HG02840 (cell line): ENCODE measurements around the gene INTS13.
A peak's percentile ranks its signal among the peaks of the same experiment; 100 is the strongest.
"Not testable (repeated sequence)": the region's sequence is repeated elsewhere in the genome, so short reads cannot be mapped to it uniquely, and the experiment has no call there.

Experiments used
- ATAC-seq: cut with Tn5 transposase; IDR thresholded peaks from one replicate; pipeline ENCODE4 v1.9.1; 2021; ENCODE audit warnings: mild to moderate bottlenecking, moderate library complexity, moderate number of reproducible peaks; ENCODE audit not compliant: unreplicated experiment, low FRiP score

INTS13 gene

DNA sequence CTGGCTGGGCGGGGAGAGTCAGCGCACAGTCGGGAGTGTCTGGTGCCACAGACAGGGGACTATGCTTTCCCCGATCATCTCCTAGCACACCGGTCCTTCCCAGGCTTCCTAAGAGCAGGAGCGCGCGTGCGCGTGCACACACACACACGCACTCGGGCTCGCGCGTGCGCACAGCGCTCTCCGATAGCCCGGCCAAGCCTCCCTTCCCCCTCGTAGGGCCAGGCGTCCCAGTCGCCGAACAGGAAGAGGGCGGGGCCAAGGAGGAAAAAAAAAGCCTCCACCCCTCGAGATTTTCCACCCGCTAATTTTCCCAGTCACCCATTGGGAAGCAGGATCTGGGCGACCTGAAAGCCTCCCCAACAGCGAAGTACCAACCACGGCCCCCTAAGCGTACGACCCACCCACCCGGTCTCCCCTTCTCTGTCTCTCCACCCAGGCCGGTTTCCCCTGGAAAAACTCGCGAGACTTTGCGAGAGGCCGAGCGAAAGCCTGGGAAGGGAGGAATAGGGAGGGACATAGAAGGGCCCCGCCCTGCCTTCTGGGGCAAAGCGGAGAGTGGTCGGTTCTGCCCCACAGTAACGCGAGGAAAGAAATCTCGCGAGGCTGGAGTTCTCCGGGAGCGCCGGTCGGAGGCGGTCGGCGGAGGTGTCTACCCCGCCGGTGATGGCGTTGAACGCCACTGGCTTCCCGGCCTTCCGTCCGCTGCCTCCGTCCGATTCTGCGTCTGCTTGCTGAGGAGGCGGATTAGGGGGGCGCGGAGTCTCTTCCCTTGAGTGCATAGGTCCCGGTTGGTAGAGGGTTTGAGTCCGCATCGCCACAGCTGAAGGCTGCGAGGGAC, at the start of gene INTS13, which contains the start of gene FGFR1OP2:
TSS of gene INTS13 (minus strand) at position 119 of the 838 bp plus-strand sequence. CDS start 1,178 bp downstream, outside the sequence.
TSS of gene FGFR1OP2 (plus strand) at position 608 of the 838 bp plus-strand sequence. CDS start 15,689 bp downstream, outside the sequence.
- ATAC-seq = peak; percentile 85

DNA sequence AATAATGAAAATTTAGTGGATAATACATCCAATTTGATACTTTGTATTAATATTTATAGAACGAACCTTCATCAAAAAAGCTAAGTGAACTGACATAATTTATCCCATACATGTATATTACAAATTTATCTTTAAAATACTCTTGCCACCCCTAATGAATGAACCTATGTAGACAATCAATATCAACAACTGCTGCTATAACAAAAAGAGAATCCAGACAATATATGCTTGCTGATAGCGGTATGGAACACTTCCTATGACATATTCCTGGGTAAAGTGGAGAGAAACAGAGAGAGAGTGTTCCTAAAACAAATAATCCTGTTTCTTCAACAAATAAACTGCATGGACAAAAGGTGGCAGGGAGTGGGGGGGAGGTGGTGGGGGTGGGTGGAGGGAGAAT, 45.1 kb upstream of the INTS13 start:
- no peak for ATAC-seq

DNA sequence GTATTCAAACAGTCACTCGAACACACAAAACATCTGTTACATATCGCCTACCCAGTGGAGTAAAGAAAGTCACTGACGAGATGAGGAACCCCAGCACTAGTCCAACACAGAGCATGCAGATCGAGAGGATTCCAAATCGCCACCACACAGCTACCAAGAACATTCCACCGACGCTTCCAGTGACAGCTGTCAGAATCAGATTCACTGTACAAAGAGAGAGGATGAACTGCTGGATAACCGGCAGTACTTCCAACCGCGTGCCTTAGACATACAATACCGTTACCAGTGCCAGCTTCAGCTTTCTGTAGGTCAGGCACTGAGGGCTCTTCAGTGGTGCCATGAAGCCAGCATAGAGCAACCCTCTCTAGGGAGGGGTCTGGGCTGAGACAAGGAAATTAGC, 42.0 kb upstream of the INTS13 start:
- ATAC-seq = no peak

- ATAC-seq = no peak
Observed at GRCh38 chr12:26978801-26979200, 41.0 kb upstream of the INTS13 start.

DNA sequence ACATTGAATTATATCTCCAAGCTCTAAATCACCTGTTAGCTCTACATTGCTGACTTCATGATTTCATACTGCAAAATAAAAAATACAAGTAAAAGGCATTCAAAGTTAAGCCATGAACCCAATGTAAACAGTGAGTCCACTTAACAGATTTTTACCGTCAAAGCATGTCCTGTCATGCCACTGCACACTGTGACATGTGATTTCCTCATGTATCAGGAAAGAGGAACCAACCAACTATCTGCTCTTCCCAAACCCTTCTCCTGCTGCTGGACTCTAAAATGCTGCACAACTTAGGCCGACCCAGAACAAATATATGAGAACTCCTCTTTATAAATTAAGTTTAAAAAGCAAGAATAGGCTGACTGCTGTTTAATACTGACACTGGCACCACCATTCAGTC, 38.9 kb upstream of the INTS13 start:
- no peak for ATAC-seq

DNA sequence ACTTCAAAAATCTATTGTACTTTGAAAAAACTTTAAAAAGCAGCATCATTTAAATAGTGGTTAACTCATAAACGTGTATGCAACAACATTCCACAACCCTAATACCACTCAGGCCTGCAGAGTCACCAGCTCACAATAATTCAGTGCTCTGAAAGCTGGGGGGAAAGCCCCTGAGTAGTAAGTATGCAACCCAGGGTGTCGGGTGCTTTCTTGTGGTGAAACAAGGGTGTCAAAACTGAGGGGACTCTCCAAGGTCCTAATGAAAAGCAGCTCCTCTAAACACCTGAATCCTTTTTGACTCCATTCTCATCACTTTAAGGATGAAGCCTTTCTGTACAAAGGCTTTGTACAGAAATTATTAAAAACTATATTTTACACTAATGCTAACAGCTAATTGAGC, 34.2 kb upstream of the INTS13 start:
- ATAC-seq = peak; percentile 98

DNA sequence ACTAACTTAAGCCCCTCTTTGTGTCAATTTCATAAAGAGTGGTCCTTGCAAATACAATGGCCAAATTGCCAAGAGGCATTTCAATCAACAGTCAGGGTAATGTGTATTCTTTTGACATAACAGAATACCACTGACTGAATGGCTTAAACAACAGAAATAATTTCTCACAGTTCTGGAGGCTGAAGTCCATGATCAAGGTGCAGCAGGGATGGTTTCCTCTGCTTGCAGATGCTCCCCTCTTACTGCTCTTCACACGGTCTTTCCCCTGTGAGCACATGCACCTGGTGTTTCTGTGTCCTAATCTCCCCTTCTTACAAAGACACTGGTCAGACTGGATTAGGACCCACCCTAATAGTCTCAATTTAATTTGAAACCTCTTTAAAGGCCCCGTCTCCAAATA, 32.4 kb upstream of the INTS13 start:
- ATAC-seq = no peak

DNA sequence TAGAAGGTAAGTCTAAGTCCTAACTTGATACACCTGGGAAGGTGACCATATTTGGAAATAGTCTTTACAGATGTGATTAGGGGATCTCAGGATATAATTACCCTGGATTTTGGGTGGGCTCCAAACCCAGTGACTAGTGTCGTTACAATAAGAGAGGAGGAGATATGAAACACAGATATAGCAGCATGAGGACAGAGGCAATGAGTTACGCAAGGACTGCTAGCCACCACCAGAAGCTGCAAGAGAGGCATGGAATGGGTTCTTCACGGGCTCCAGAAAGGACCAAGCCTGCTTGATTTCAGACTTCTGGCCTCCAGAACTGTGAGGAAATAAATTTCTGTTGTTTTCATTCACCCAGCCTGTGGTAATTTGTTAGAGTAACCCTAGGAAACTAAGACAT, 29.1 kb upstream of the INTS13 start:
- ATAC-seq = no peak

DNA sequence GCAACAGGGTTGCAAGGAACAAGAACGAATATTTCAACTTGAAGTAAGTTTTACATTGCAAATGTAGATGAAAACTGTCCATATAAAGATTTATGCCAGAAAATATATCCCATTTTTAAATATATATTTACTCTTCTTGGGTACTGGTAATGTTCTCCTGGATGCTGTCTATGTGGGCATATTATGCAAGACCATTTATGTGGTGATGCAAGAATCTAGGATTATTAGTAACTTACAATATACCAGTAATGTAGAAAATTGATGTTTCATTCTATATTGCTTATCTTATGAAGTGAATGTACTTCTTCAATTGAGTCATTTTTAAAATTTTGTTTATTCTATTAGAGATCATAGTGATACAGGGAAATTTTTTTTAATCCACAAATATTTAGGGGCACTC, 25.6 kb upstream of the INTS13 start:
- ATAC-seq = no peak

DNA sequence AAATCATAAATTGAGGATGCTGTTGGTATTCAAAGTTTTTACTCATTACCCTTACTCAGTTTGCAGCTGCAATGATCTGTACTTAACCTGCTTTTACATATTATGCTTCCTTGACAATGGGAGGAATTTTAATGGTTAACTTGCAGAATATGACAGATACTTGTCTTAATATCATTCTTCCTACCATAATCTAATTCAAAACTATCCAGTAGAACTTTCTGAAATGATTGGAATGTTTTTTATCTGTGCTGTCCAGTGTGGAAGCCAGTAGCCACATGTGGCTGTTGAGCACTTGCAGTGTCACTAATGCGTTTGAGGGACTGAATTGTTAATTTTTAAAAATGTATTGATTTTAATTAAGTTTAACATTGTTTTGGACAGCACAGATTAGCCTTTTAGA, 24.0 kb upstream of the INTS13 start:
- ATAC-seq = no peak

DNA sequence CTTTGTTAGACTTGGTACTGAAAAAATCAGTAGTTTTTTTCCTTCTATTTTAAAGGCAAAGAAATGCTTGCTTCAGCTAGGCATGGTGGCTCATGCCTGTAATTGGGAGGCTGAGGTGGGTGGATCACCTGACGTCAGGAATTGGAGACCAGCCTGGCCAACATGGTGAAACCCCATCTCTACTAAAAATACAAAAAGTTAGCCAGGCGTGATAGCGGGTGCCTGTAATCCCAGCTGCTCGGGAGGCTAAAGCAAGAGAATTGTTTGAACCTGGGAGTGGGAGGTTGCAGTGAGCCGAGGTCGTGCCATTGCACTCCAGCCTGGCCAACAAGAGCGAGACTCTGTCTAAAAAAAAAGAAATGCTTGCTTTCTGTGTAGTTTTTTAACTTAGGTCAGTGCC, 23.6 kb upstream of the INTS13 start:
- ATAC-seq = not testable (repeated sequence)

GRCh38 chr12:26954027-26954426, 16.2 kb upstream of the INTS13 start:
- no peak for ATAC-seq

GRCh38 chr12:26953447-26953846, 15.7 kb upstream of the INTS13 start:
- no peak for ATAC-seq

- no peak for ATAC-seq
Observed at GRCh38 chr12:26948309-26948708, 10.5 kb upstream of the INTS13 start.

DNA sequence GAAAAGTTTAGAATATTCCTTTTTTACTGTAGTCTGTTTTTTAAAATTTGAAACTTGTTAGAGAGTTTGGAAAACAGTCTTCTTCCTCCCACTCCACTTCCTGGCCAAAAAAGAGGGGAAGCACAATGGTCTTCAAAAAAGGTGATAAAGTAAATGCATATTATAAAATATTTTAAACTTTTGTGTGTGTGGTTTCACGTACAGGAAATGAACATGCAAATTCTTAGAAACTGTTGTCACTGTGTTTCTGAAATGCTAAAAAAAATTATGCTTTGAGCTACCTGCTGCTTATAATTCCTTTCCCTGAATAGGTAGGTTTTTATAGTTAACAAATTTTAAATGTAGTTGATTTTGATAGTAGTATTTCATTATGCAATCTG, 3.4 kb upstream of the INTS13 start:
- ATAC-seq = no peak

DNA sequence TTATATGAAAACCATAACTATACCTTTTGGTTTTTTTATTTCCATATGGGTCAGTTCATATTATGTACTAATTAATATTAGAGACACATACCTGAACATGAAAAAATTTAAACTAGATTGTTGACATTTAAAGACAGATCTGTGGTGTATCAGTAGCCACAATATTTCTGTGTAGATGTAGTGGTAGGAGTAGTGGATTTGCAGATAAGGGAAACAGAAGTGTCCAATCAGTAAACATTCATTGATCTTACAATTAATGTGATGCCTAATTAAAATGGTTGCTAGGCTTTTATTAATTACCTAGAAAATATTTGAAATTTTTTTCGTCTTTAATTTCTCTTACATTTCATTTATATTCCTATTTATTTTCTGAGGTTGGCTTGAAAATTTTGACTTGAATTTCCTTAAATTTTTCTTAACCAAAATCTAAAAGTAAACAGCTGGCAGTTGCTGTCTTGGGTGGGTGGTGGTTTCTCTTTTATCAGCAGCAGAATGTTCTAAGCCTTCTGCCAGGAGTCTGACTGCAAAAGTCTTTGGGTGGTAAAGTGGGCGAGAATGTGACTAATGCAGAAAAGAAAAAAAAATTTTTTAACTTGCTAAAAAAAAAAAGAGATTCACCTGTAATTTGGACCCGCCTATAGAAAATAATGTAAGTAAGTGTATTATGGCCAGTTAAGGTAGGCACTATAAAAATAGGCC, 2.9 kb upstream of the INTS13 start:
- no peak for ATAC-seq

GRCh38 chr12:26939953-26940352, 2.2 kb upstream of the INTS13 start:
- no peak for ATAC-seq

DNA sequence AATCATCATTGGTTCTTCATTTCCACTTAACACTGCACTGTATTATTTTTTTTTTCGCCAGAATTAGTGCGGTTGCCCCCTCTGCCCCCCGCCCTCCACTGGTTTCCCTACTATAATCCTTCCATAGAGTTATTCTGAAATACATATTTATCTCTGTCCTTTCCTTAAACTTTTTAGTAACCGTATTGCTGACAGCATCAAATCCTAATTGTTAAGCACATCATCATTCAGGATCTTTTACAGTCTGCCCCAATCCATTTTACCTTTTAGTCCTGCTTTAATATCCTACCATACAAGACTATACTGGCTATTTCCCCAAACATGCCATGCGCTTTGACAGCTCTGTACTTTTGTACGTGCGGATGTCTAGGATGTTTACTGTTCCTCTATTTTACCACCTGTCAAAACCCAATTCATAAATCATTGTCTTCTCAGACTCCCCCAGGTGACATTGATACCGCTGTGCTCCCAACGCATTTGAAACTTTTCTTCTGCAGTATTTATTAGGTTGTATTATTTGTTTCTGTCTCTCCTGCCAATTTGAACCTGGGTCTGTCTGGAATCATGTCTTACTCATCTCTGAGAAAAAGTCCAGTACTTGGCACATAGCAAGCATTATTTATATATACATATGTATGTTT, 1.5 kb upstream of the INTS13 start:
- ATAC-seq = no peak

GRCh38 chr12:26938701-26939062, 901 bp upstream of the INTS13 start:
- peak; percentile 17 for ATAC-seq

GRCh38 chr12:26937443-26937862, 328 bp downstream of the INTS13 start:
- no peak for ATAC-seq
